ENCODE measurements around the gene TOP3B.

GRCh38 chr22:21951931-21952465 lies 30.6 kb downstream of the TOP3B start:
- TF ChIP-seq CTCF (IDR thresholded peaks at IDR 0.05; ENCODE audit: low read depth, low read length, missing input control) (no peak), RXRA (IDR thresholded peaks at IDR 0.05) (no peak), FOXA1 (IDR thresholded peaks at IDR 0.05) (no peak), REST (IDR thresholded peaks at IDR 0.05) (no peak), MAX (IDR thresholded peaks at IDR 0.05) (no peak)

Measured in liver (tissue), 3 donors.